SH-SY5Y (cell line): Measurements from ENCODE around the gene KIAA1191.
A peak's percentile ranks its signal among the peaks of the same experiment; 100 is the strongest.

Experiments used
- GATA2 ChIP-seq: IDR thresholded peaks from 2 replicates; pipeline ENCODE4 v1.6.1; 2011; ENCODE audit warnings: mild to moderate bottlenecking, low read depth, low read length
- GATA3 ChIP-seq: IDR thresholded peaks from 2 replicates; pipeline ENCODE4 v1.6.1; 2011; ENCODE audit warnings: low read depth, mild to moderate bottlenecking, low read length, moderate library complexity

The KIAA1191 gene

GRCh38 chr5:176361437-176362232 is at the start of gene KIAA1191:
Gene KIAA1191, minus strand, starts transcription at chr5:176361764. Its CDS starts 2,256 bp downstream, at chr5:176359508.
- peak; percentile 65 for TF ChIP-seq GATA2
- no peak for TF ChIP-seq GATA3

GRCh38 chr5:176410486-176411180 is 49.1 kb upstream of the KIAA1191 start:
- TF ChIP-seq GATA2, result no peak
- TF ChIP-seq GATA3, result no peak

GRCh38 chr5:176409765-176410164 is 48.2 kb upstream of the KIAA1191 start:
- TF ChIP-seq GATA3 (no peak), GATA2 (no peak)

- TF ChIP-seq GATA3, result no peak
- no peak for TF ChIP-seq GATA2
Measured at GRCh38 chr5:176408590-176408989, 47.0 kb upstream of the KIAA1191 start.

- no peak for TF ChIP-seq GATA3
- no peak for TF ChIP-seq GATA2
Measured at GRCh38 chr5:176407456-176408251, 46.1 kb upstream of the KIAA1191 start.

GRCh38 chr5:176406436-176407052 is 45.0 kb upstream of the KIAA1191 start:
- TF ChIP-seq GATA3 (no peak), GATA2 (no peak)

- no peak for TF ChIP-seq GATA2
- no peak for TF ChIP-seq GATA3
Measured at GRCh38 chr5:176405656-176406435, 44.3 kb upstream of the KIAA1191 start.

GRCh38 chr5:176401281-176402205 is 40.0 kb upstream of the KIAA1191 start:
- TF ChIP-seq GATA2 (no peak), GATA3 (no peak)

GRCh38 chr5:176400382-176401156 is 39.0 kb upstream of the KIAA1191 start:
- TF ChIP-seq GATA2, result no peak
- no peak for TF ChIP-seq GATA3

GRCh38 chr5:176397736-176398420 is 36.3 kb upstream of the KIAA1191 start:
- TF ChIP-seq GATA2 (no peak), GATA3 (no peak)

GRCh38 chr5:176396330-176396729 is 34.8 kb upstream of the KIAA1191 start:
- TF ChIP-seq GATA2, result no peak
- no peak for TF ChIP-seq GATA3

GRCh38 chr5:176394881-176395675 is 33.5 kb upstream of the KIAA1191 start:
- TF ChIP-seq GATA2, result no peak
- no peak for TF ChIP-seq GATA3
